ENCODE results near the gene ADAM33. TPM values are rescaled to one million over a fixed set of nuclear protein-coding genes. Genes with fewer than 3 reads are reported as not detected.

Gene ADAM33
- total RNA-seq, 1 experiment from 2014 or later = not detected

- ChIA-PET CTCF (interaction anchor here (1.4 kb wide), 1 partner anchor 75 kb away, joined by 3 read pairs; no protein-coding TSS in a partner anchor), POLR2A (no interaction called here), RAD21 (ENCODE audit: low non-redundant PET in 1 of 2, low total read pairs in 2 of 2, uncharacterized antibody in 2 of 2, unreplicated experiment in 2 of 2) (no interaction called here)
- Histone ChIP-seq H3K4me3 (replicated peaks in 1 of 2; ENCODE audit: low read depth in 1 of 2, low read length in 2 of 2) (no peak overlapping the region), H3K79me2 (ENCODE audit: insufficient read depth, low read length) (no peaks in the 10 kb centered on the region), H3K4me1 (ENCODE audit: control insufficient read depth in 1 of 2, insufficient read depth in 2 of 2, low read length in 2 of 2) (no peaks in the 10 kb centered on the region), H3K27ac (ENCODE audit: low read depth, low read length) (no peak overlapping the region), H3K27me3 (ENCODE audit: insufficient read depth, low read length) (no peaks in the 10 kb centered on the region), H3K9me2 (ENCODE audit: insufficient read depth) (no peaks in the 10 kb centered on the region), H3K9me3 (ENCODE audit: control insufficient read depth in 1 of 2, insufficient read depth in 1 of 2, low read depth in 1 of 2, low read length in 2 of 2) (peaks cover 0 to 4% of the 10 kb centered on the region in 2 experiments; a peak in 1 of 4 replicates), H3K4me2 (ENCODE audit: low read length) (no peak overlapping the region), H3K36me3 (ENCODE audit: control insufficient read depth in 1 of 2, insufficient read depth in 2 of 2, low read length in 2 of 2) (no peaks in the 10 kb centered on the region; a peak in 2 of 4 replicates), H2AFZ (ENCODE audit: low read depth, low read length, poor library complexity, severe bottlenecking) (no peak overlapping the region), H4K20me1 (ENCODE audit: insufficient read depth) (no peaks in the 10 kb centered on the region), H3K9ac (ENCODE audit: low read length) (no peak overlapping the region)
- ATAC-seq = no peak
- no TSS peak for BruUV-seq (replicated peaks)
- intact Hi-C loops (cut with micrococcal nuclease) = no loop called here
- TF ChIP-seq ELF1 (IDR thresholded peaks at IDR 0.05; ENCODE audit: borderline replicate concordance, low read depth) (no peak), REST (IDR thresholded peaks at IDR 0.05; ENCODE audit: low read depth) (no peak), MAX (IDR thresholded peaks at IDR 0.05) (no peak), CEBPB (IDR thresholded peaks at IDR 0.05; ENCODE audit: low read depth) (no peak), EZH2 (IDR thresholded peaks at IDR 0.05) (no peak), CTCF (IDR thresholded peaks at IDR 0.05 in 2 of 3, conservative IDR thresholded peaks at IDR 0.05 in 1 of 3; ENCODE audit: borderline replicate concordance in 1 of 3, insufficient read depth in 1 of 3, low read depth in 2 of 3, low read length in 2 of 3) (no peak), ZNF274 (IDR thresholded peaks at IDR 0.05; ENCODE audit: low read depth, low read length) (no peak), ATF3 (IDR thresholded peaks at IDR 0.05) (no peak), RAD21 (IDR thresholded peaks at IDR 0.05; ENCODE audit: low read depth) (no peak), JUND (IDR thresholded peaks at IDR 0.05) (no peak), SP1 (IDR thresholded peaks at IDR 0.05; ENCODE audit: low read depth) (no peak), POLR2AphosphoS5 (IDR thresholded peaks at IDR 0.05; ENCODE audit: low read depth, low read length) (no peak), EZH2phosphoT487 (IDR thresholded peaks at IDR 0.05; ENCODE audit: borderline replicate concordance) (no peak), SIN3A (IDR thresholded peaks at IDR 0.05; ENCODE audit: low read depth) (no peak), FOSL1 (IDR thresholded peaks at IDR 0.05; ENCODE audit: low read depth) (no peak), YY1 (IDR thresholded peaks at IDR 0.05; ENCODE audit: extremely low read depth, insufficient replicate concordance, low read depth, low read length) (no peak), ZFX (IDR thresholded peaks at IDR 0.05) (no peak), POLR2A (IDR thresholded peaks at IDR 0.05; ENCODE audit: borderline replicate concordance, extremely low read depth, insufficient read depth, insufficient read length) (no peak), CBX3 (IDR thresholded peaks at IDR 0.05; ENCODE audit: low read depth) (no peak), EGR1 (IDR thresholded peaks at IDR 0.05; ENCODE audit: low read depth) (no peak)
- DNase-seq (ENCODE audit: low read depth, low spot score) = no peak
Observed at GRCh38 chr20:3635346-3635745, 46.5 kb downstream of the ADAM33 start.

All from HCT116 (cell line).